SK-N-SH treated with all-trans-retinoic acid at 6 μM for 48 hours (cell line): ENCODE results near the gene SPART.

Experiments used
- ATAC-seq: fragments of 200-7000 bp; cut with Tn5 transposase; 3 replicates; pipeline ENCODE4 v1.9.1; 2020; ENCODE audit warnings: mild to moderate bottlenecking, moderate library complexity
- ARNTL ChIP-seq: fragments of 450-650 bp; formaldehyde crosslinking; IDR thresholded peaks from 2 replicates; pipeline ENCODE4 v1.5.0; 2020; ENCODE audit warnings: low read depth, mild to moderate bottlenecking, moderate library complexity, borderline replicate concordance
- BACH2 ChIP-seq: fragments of 250-450 bp; sonication (Bioruptor Pico); IDR thresholded peaks from 2 replicates; pipeline ENCODE4 v1.9.0; 2021; ENCODE audit warnings: mild to moderate bottlenecking, borderline replicate concordance
- CSDC2 ChIP-seq: fragments of 250-450 bp; sonication (Bioruptor Pico); IDR thresholded peaks from 2 replicates; pipeline ENCODE4 v1.5.0; 2020; ENCODE audit warnings: mild to moderate bottlenecking, moderate library complexity
- ESRRG ChIP-seq: fragments of 250-450 bp; sonication (Bioruptor Pico); IDR thresholded peaks from 2 replicates; pipeline ENCODE4 v1.6.1; 2021; ENCODE audit warnings: mild to moderate bottlenecking
- GLIS3 ChIP-seq: fragments of 250-450 bp; sonication (Bioruptor Pico); IDR thresholded peaks from 2 replicates; pipeline ENCODE4 v1.5.0; 2020; ENCODE audit warnings: mild to moderate bottlenecking, moderate library complexity
- OSR1 ChIP-seq: fragments of 250-450 bp; sonication (Bioruptor Pico); IDR thresholded peaks from 2 replicates; pipeline ENCODE4 v1.8.0; 2022; ENCODE audit warnings: moderate library complexity, mild to moderate bottlenecking, inconsistent platforms
- PPARA ChIP-seq: fragments of 250-450 bp; sonication (Bioruptor Pico); IDR thresholded peaks from 2 replicates; pipeline ENCODE4 v1.5.0; 2020; ENCODE audit warnings: mild to moderate bottlenecking, borderline replicate concordance
- SNAI2 ChIP-seq: fragments of 250-450 bp; sonication (Bioruptor Pico); IDR thresholded peaks from 2 replicates; pipeline ENCODE4 v1.5.0; 2020; ENCODE audit warnings: mild to moderate bottlenecking, moderate library complexity
- TCF4 ChIP-seq: fragments of 250-450 bp; sonication (Bioruptor Pico); IDR thresholded peaks from 2 replicates; pipeline ENCODE4 v1.8.0; 2021; ENCODE audit warnings: mild to moderate bottlenecking, moderate library complexity, borderline replicate concordance
- TOX ChIP-seq: fragments of 250-450 bp; sonication (Bioruptor Pico); IDR thresholded peaks from 2 replicates; pipeline ENCODE4 v1.8.0; 2021; ENCODE audit warnings: mild to moderate bottlenecking, moderate library complexity, borderline replicate concordance
- ZC3H10 ChIP-seq: fragments of 250-450 bp; sonication (Bioruptor Pico); IDR thresholded peaks from 2 replicates; pipeline ENCODE4 v1.5.1; 2021; ENCODE audit warnings: mild to moderate bottlenecking, moderate library complexity
- ZFP3 ChIP-seq: fragments of 250-450 bp; sonication (Bioruptor Pico); IDR thresholded peaks from 2 replicates; pipeline ENCODE4 v1.5.0; 2020; ENCODE audit warnings: mild to moderate bottlenecking, moderate library complexity
- ZFP30 ChIP-seq: fragments of 450-650 bp; formaldehyde crosslinking; IDR thresholded peaks from 2 replicates; pipeline ENCODE4 v1.5.0; 2022; ENCODE audit warnings: mild to moderate bottlenecking, moderate library complexity
- ZNF70 ChIP-seq: fragments of 450-650 bp; formaldehyde crosslinking; IDR thresholded peaks from 2 replicates; pipeline ENCODE4 v1.5.0; 2020; ENCODE audit warnings: mild to moderate bottlenecking, moderate library complexity
- ZNF8 ChIP-seq: fragments of 450-650 bp; formaldehyde crosslinking; IDR thresholded peaks from 2 replicates; pipeline ENCODE4 v1.5.0; 2020; ENCODE audit warnings: mild to moderate bottlenecking, moderate library complexity
- TF ChIP-seq, protein P1 (sequence below): fragments of 250-450 bp; sonication (Bioruptor Pico); IDR thresholded peaks from 2 replicates; pipeline ENCODE4 v1.5.1; 2021; ENCODE audit warnings: mild to moderate bottlenecking, moderate library complexity
- TF ChIP-seq, protein P2 (sequence below): fragments of 250-450 bp; sonication (Bioruptor Pico); IDR thresholded peaks from 2 replicates; pipeline ENCODE4 v1.5.1; 2020; ENCODE audit warnings: low read depth, mild to moderate bottlenecking, moderate library complexity
- TF ChIP-seq, protein P3 (sequence below): fragments of 250-450 bp; sonication (Bioruptor Pico); IDR thresholded peaks from 2 replicates; pipeline ENCODE4 v1.8.0; 2020; ENCODE audit warnings: mild to moderate bottlenecking, moderate library complexity, borderline replicate concordance
- TF ChIP-seq, protein P4 (sequence below): fragments of 250-450 bp; sonication (Bioruptor Pico); IDR thresholded peaks from 2 replicates; pipeline ENCODE4 v1.8.0; 2021; ENCODE audit warnings: low read depth, mild to moderate bottlenecking, moderate library complexity, borderline replicate concordance

Gene SPART

DNA sequence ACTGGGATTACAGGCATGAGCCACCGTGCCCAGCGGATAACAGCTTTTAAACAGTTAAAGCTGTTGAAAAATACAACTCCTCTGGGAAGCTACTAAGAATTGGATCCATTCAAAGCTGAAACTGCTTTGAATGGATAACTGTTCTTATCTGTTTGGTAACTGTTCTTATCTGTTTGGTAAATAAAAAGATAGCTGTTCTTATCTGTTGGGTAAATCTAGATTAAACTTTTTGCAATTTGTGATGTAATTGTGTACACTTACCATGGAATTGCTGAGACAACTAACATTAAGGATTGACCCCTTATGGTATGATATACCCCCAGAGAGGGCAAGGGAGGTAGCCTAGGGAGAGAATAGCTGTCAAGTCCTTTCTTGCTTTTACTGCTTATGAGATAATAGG lies 27.9 kb upstream of the SPART start:
- TF ChIP-seq, protein P1, sequence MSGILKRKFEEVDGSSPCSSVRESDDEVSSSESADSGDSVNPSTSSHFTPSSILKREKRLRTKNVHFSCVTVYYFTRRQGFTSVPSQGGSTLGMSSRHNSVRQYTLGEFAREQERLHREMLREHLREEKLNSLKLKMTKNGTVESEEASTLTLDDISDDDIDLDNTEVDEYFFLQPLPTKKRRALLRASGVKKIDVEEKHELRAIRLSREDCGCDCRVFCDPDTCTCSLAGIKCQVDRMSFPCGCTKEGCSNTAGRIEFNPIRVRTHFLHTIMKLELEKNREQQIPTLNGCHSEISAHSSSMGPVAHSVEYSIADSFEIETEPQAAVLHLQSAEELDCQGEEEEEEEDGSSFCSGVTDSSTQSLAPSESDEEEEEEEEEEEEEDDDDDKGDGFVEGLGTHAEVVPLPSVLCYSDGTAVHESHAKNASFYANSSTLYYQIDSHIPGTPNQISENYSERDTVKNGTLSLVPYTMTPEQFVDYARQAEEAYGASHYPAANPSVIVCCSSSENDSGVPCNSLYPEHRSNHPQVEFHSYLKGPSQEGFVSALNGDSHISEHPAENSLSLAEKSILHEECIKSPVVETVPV = no peak
- TF ChIP-seq, protein P2, sequence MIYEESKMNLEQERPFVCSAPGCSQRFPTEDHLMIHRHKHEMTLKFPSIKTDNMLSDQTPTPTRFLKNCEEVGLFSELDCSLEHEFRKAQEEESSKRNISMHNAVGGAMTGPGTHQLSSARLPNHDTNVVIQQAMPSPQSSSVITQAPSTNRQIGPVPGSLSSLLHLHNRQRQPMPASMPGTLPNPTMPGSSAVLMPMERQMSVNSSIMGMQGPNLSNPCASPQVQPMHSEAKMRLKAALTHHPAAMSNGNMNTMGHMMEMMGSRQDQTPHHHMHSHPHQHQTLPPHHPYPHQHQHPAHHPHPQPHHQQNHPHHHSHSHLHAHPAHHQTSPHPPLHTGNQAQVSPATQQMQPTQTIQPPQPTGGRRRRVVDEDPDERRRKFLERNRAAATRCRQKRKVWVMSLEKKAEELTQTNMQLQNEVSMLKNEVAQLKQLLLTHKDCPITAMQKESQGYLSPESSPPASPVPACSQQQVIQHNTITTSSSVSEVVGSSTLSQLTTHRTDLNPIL (CRISPR knock-in tag) = no peak
- TF ChIP-seq, protein P3, sequence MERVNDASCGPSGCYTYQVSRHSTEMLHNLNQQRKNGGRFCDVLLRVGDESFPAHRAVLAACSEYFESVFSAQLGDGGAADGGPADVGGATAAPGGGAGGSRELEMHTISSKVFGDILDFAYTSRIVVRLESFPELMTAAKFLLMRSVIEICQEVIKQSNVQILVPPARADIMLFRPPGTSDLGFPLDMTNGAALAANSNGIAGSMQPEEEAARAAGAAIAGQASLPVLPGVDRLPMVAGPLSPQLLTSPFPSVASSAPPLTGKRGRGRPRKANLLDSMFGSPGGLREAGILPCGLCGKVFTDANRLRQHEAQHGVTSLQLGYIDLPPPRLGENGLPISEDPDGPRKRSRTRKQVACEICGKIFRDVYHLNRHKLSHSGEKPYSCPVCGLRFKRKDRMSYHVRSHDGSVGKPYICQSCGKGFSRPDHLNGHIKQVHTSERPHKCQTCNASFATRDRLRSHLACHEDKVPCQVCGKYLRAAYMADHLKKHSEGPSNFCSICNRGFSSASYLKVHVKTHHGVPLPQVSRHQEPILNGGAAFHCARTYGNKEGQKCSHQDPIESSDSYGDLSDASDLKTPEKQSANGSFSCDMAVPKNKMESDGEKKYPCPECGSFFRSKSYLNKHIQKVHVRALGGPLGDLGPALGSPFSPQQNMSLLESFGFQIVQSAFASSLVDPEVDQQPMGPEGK = no peak
- ATAC-seq = no peak

DNA sequence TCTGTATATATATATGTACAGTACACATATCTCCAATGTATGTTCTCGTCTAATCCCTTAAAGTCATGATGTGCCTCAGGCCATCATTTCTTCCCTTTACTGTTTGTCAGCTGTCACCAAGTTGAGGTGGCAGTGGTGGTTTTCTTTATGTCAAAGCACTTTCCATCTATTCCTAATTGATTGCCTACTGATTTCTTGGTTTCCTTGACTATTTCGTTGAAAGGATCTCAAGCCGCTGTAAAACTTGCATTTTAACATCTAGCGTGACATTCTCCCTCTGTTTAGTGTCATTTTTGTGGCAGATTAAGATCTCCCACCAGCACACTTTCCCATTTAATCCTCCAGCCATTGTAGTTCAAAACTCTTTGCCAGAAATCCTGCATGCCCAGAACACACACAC lies 25.0 kb upstream of the SPART start:
- no peak for ATAC-seq
- TF ChIP-seq ZNF70 (CRISPR knock-in tag) (no peak), ZFP3 (CRISPR knock-in tag) (no peak), ZC3H10 (no peak), BACH2 (CRISPR knock-in tag) (no peak), PPARA (CRISPR knock-in tag) (no peak), TCF4 (CRISPR knock-in tag) (no peak)
- TF ChIP-seq, protein P2 (CRISPR knock-in tag) = no peak
- TF ChIP-seq, protein P4, sequence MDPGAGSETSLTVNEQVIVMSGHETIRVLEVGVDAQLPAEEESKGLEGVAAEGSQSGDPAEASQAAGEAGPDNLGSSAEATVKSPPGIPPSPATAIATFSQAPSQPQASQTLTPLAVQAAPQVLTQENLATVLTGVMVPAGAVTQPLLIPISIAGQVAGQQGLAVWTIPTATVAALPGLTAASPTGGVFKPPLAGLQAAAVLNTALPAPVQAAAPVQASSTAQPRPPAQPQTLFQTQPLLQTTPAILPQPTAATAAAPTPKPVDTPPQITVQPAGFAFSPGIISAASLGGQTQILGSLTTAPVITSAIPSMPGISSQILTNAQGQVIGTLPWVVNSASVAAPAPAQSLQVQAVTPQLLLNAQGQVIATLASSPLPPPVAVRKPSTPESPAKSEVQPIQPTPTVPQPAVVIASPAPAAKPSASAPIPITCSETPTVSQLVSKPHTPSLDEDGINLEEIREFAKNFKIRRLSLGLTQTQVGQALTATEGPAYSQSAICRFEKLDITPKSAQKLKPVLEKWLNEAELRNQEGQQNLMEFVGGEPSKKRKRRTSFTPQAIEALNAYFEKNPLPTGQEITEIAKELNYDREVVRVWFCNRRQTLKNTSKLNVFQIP (CRISPR knock-in tag) = no peak
- TF ChIP-seq, all 23 proteins: peak for 0

DNA sequence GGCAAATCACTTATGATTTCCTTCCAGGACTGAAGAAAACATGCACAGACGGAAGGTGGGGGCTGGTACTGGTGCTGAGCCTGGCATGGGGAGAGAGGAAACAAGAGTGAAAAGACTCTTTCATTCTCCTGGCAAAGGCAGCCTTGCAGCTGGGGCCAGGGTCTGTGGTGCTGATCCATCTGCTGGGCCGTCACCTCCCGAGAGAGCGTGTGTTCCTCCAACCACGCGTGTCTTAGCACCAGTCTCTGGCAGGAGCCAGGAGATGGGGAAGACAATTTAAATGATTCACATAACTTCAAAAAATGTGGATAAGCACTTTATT lies 23.9 kb upstream of the SPART start:
- no peak for ATAC-seq
- TF ChIP-seq, protein P3 = no peak
- TF ChIP-seq ARNTL (no peak), TOX (no peak), CSDC2 (CRISPR knock-in tag) (no peak), GLIS3 (CRISPR knock-in tag) (no peak), BACH2 (CRISPR knock-in tag) (no peak), ZFP3 (CRISPR knock-in tag) (no peak), OSR1 (CRISPR knock-in tag) (no peak), ESRRG (CRISPR knock-in tag) (no peak), PPARA (CRISPR knock-in tag) (no peak), ZNF8 (CRISPR knock-in tag) (no peak), SNAI2 (CRISPR knock-in tag) (no peak), ZFP30 (no peak)
- TF ChIP-seq, protein P2 (CRISPR knock-in tag) = no peak
